ENCODE data around the gene DMKN.

GRCh38 chr19:35544110-35544802 lies 30.8 kb upstream of the DMKN start:
- TF ChIP-seq, protein P1, sequence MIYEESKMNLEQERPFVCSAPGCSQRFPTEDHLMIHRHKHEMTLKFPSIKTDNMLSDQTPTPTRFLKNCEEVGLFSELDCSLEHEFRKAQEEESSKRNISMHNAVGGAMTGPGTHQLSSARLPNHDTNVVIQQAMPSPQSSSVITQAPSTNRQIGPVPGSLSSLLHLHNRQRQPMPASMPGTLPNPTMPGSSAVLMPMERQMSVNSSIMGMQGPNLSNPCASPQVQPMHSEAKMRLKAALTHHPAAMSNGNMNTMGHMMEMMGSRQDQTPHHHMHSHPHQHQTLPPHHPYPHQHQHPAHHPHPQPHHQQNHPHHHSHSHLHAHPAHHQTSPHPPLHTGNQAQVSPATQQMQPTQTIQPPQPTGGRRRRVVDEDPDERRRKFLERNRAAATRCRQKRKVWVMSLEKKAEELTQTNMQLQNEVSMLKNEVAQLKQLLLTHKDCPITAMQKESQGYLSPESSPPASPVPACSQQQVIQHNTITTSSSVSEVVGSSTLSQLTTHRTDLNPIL (CRISPR knock-in tag; IDR thresholded peaks at IDR 0.05; ENCODE audit: low read depth), result no peak
- no peak for TF ChIP-seq ISL1 (CRISPR knock-in tag; IDR thresholded peaks at IDR 0.05)
- TF ChIP-seq ZFP30 (CRISPR knock-in tag; IDR thresholded peaks at IDR 0.05), result no peak
- no peak for TF ChIP-seq GLIS3 (CRISPR knock-in tag; IDR thresholded peaks at IDR 0.05)
- no peak for TF ChIP-seq PPARA (CRISPR knock-in tag; IDR thresholded peaks at IDR 0.05; ENCODE audit: borderline replicate concordance)
- TF ChIP-seq ZFP3 (CRISPR knock-in tag; IDR thresholded peaks at IDR 0.05), result no peak
- no peak for TF ChIP-seq BACH2 (CRISPR knock-in tag; IDR thresholded peaks at IDR 0.05; ENCODE audit: borderline replicate concordance)
- TF ChIP-seq, protein P2, sequence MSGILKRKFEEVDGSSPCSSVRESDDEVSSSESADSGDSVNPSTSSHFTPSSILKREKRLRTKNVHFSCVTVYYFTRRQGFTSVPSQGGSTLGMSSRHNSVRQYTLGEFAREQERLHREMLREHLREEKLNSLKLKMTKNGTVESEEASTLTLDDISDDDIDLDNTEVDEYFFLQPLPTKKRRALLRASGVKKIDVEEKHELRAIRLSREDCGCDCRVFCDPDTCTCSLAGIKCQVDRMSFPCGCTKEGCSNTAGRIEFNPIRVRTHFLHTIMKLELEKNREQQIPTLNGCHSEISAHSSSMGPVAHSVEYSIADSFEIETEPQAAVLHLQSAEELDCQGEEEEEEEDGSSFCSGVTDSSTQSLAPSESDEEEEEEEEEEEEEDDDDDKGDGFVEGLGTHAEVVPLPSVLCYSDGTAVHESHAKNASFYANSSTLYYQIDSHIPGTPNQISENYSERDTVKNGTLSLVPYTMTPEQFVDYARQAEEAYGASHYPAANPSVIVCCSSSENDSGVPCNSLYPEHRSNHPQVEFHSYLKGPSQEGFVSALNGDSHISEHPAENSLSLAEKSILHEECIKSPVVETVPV (CRISPR knock-in tag; IDR thresholded peaks at IDR 0.05), result no peak
- no peak for TF ChIP-seq ZC3H10 (CRISPR knock-in tag; IDR thresholded peaks at IDR 0.05)
- no peak for TF ChIP-seq RARB (CRISPR knock-in tag; IDR thresholded peaks at IDR 0.05)
- TF ChIP-seq, protein P3, sequence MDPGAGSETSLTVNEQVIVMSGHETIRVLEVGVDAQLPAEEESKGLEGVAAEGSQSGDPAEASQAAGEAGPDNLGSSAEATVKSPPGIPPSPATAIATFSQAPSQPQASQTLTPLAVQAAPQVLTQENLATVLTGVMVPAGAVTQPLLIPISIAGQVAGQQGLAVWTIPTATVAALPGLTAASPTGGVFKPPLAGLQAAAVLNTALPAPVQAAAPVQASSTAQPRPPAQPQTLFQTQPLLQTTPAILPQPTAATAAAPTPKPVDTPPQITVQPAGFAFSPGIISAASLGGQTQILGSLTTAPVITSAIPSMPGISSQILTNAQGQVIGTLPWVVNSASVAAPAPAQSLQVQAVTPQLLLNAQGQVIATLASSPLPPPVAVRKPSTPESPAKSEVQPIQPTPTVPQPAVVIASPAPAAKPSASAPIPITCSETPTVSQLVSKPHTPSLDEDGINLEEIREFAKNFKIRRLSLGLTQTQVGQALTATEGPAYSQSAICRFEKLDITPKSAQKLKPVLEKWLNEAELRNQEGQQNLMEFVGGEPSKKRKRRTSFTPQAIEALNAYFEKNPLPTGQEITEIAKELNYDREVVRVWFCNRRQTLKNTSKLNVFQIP (CRISPR knock-in tag; IDR thresholded peaks at IDR 0.05; ENCODE audit: borderline replicate concordance, low read depth), result no peak
- no peak for TF ChIP-seq ESRRG (CRISPR knock-in tag; IDR thresholded peaks at IDR 0.05)
- no peak for TF ChIP-seq ZNF70 (CRISPR knock-in tag; IDR thresholded peaks at IDR 0.05)

Measured in SK-N-SH treated with all-trans-retinoic acid at 6 μM for 48 hours (cell line).